SK-N-SH (cell line): ENCODE data around the gene SMAD3. TPM values are rescaled to one million over a fixed set of nuclear protein-coding genes. Genes with fewer than 3 reads are reported as not detected.
A peak's percentile ranks its signal among the peaks of the same experiment; 100 is the strongest.

Source experiments
- CTCF ChIA-PET: fragments of 300-600, 350-600 bp; formaldehyde crosslinking; extraction: SDS; loops from one replicate; lab custom pipeline; 2021; lab: Yijun Ruan, JAX
- POLR2A ChIA-PET: fragments of 350-600 bp; sonication (Branson Sonifier 250); formaldehyde crosslinking; extraction: SDS; loops from one replicate; lab custom pipeline; 2020; ENCODE audit warnings: antibody characterized with exemption, inconsistent platforms; lab: Yijun Ruan, JAX
- DNase-seq: peaks from one replicate; pipeline ENCODE4 v3.0.0; 2012
- H2AFZ ChIP-seq: fragments of 200-600 bp; sonication (generic); 2 replicates; pipeline ENCODE4 v1.8.1; 2016; ENCODE audit warnings: antibody characterized with exemption, mild to moderate bottlenecking, low read depth
- H3F3A ChIP-seq: fragments of 200-600 bp; sonication (generic); replicated peaks from 2 replicates; pipeline ENCODE3; 2016; ENCODE audit warnings: antibody characterized with exemption, mild to moderate bottlenecking; ENCODE audit not compliant: insufficient read depth
- H3K27ac ChIP-seq, 2 experiments: fragments of 200-500 bp in 1 of 2; fragments of 200-600 bp in 1 of 2; sonication (Bioruptor generic) in 1 of 2; sonication (generic), shearing (Covaris generic) in 1 of 2; 2 replicates each; pipeline versions ENCODE4 v1.5.1 to v1.6.1; 2014 to 2016; ENCODE audit warnings: low read depth in 2 of 2, inconsistent platforms in 1 of 2, low read length in 1 of 2, mild to moderate bottlenecking in 1 of 2, mixed read lengths in 1 of 2
- H3K27me3 ChIP-seq: fragments of 200-600 bp; sonication (generic), shearing (Covaris generic); 2 replicates; pipeline ENCODE4 v1.6.1; 2016; ENCODE audit warnings: mixed run types; ENCODE audit not compliant: insufficient read depth
- H3K36me3 ChIP-seq, 2 experiments: fragments of 200-500 bp in 1 of 2; fragments of 200-600 bp in 1 of 2; sonication (Bioruptor generic) in 1 of 2; sonication (generic) in 1 of 2; replicated peaks in 1 of 2; 2 replicates each; pipeline versions ENCODE3 to v1.5.1; 2014 to 2016; ENCODE audit warnings: low read length in 1 of 2, mild to moderate bottlenecking in 1 of 2; ENCODE audit not compliant: insufficient read depth in 2 of 2, control insufficient read depth in 1 of 2
- H3K4me1 ChIP-seq, 2 experiments: fragments of 200-500 bp in 1 of 2; fragments of 200-600 bp in 1 of 2; sonication (Bioruptor generic) in 1 of 2; sonication (generic), shearing (Covaris generic) in 1 of 2; 2 replicates each; pipeline versions ENCODE4 v1.5.1 to v1.6.1; 2014 to 2016; ENCODE audit warnings: low read depth in 1 of 2, low read length in 1 of 2, mixed run types in 1 of 2; ENCODE audit not compliant: insufficient read depth in 2 of 2, control insufficient read depth in 1 of 2
- H3K4me2 ChIP-seq: fragments of 200-600 bp; sonication (generic), shearing (Covaris generic); 2 replicates; pipeline ENCODE4 v1.6.1; 2017; ENCODE audit warnings: mixed run types
- H3K4me3 ChIP-seq, 2 experiments: fragments of 200-500 bp in 1 of 2; fragments of 200-600 bp in 1 of 2; sonication (Bioruptor generic) in 1 of 2; sonication (generic), shearing (Covaris generic) in 1 of 2; 2 replicates each; pipeline versions ENCODE4 v1.5.1 to v1.8.1; 2014 to 2016; ENCODE audit warnings: low read depth in 2 of 2, inconsistent platforms in 1 of 2, low read length in 1 of 2, mild to moderate bottlenecking in 1 of 2, mixed read lengths in 1 of 2, moderate library complexity in 1 of 2
- H3K79me2 ChIP-seq: fragments of 200-600 bp; sonication (generic); 2 replicates; pipeline ENCODE4 v1.8.1; 2017; ENCODE audit warnings: mild to moderate bottlenecking; ENCODE audit not compliant: insufficient read depth
- H3K9ac ChIP-seq: fragments of 200-600 bp; sonication (generic); 2 replicates; pipeline ENCODE4 v1.6.1; 2017; ENCODE audit warnings: mixed run types
- H3K9me2 ChIP-seq: fragments of 200-600 bp; sonication (generic); 2 replicates; pipeline ENCODE4 v1.6.1; 2017; ENCODE audit warnings: mixed run types
- H3K9me3 ChIP-seq: fragments of 200-600 bp; sonication (generic); 2 replicates; pipeline ENCODE4 v1.6.1; 2017; ENCODE audit warnings: mixed run types, mild to moderate bottlenecking, moderate library complexity
- H4K20me1 ChIP-seq: fragments of 200-600 bp; sonication (generic); 2 replicates; pipeline ENCODE4 v1.6.1; 2017; ENCODE audit warnings: mild to moderate bottlenecking, mixed run types; ENCODE audit not compliant: insufficient read depth
- ELF1 ChIP-seq: IDR thresholded peaks from 2 replicates; pipeline ENCODE4 v1.4.0; 2012
- EP300 ChIP-seq, 2 experiments: IDR thresholded peaks; 2 replicates each; pipeline versions ENCODE4 v1.4.0 to v1.6.1; 2012; ENCODE audit warnings: borderline replicate concordance in 1 of 2, low read depth in 1 of 2, low read length in 1 of 2
- FOSL2 ChIP-seq: IDR thresholded peaks from 2 replicates; pipeline ENCODE4 v1.4.0; 2012; ENCODE audit warnings: low read depth, mild to moderate bottlenecking, moderate library complexity, borderline replicate concordance
- GABPA ChIP-seq: IDR thresholded peaks from 2 replicates; pipeline ENCODE4 v1.4.0; 2012; ENCODE audit warnings: low read depth, mild to moderate bottlenecking
- JUND ChIP-seq: IDR thresholded peaks from 2 replicates; pipeline ENCODE4 v1.4.0; 2012
- MEF2A ChIP-seq: IDR thresholded peaks from 2 replicates; pipeline ENCODE4 v1.4.0; 2012; ENCODE audit warnings: low read depth, borderline replicate concordance
- MXI1 ChIP-seq: IDR thresholded peaks from 2 replicates; pipeline ENCODE4 v1.6.1; 2012; ENCODE audit warnings: mild to moderate bottlenecking, low read depth, low read length, improper control_type of control experiment
- RCOR1 ChIP-seq: fragments of 150-350 bp; IDR thresholded peaks from 2 replicates; pipeline ENCODE4 v1.6.1; 2017; ENCODE audit warnings: antibody characterized with exemption, low read length
- RFX5 ChIP-seq: IDR thresholded peaks from 2 replicates; pipeline ENCODE4 v1.6.1; 2012; ENCODE audit warnings: mild to moderate bottlenecking, improper control_type of control experiment, low read length
- RXRA ChIP-seq: IDR thresholded peaks from 2 replicates; pipeline ENCODE4 v1.4.0; 2012; ENCODE audit warnings: low read depth, mild to moderate bottlenecking, borderline replicate concordance
- SIN3A ChIP-seq: IDR thresholded peaks from 2 replicates; pipeline ENCODE4 v1.6.1; 2012; ENCODE audit warnings: low read depth, mild to moderate bottlenecking, low read length, moderate library complexity, borderline replicate concordance
- TAF1 ChIP-seq: IDR thresholded peaks from 2 replicates; pipeline ENCODE4 v1.6.1; 2012; ENCODE audit warnings: low read depth, mild to moderate bottlenecking, low read length, moderate library complexity, borderline replicate concordance
- TCF12 ChIP-seq: IDR thresholded peaks from 2 replicates; pipeline ENCODE4 v1.4.0; 2012
- TEAD4 ChIP-seq: IDR thresholded peaks from 2 replicates; pipeline ENCODE4 v1.4.0; 2012; ENCODE audit warnings: mild to moderate bottlenecking, borderline replicate concordance; ENCODE audit not compliant: insufficient read depth
- WGBS: methylation state at CpG from one replicate; pipeline ENCODE4 v1.1.6; 2017; ENCODE audit warnings: low lambda C conversion rate; 5-methylcytosine and 5-hydroxymethylcytosine counted together
- polyA plus RNA-seq, 3 experiments: library from polyadenylated mRNA; depleted of rRNA; stranded (reverse); fragments of >200 nt; gene quantifications; 2 replicates each; pipeline ENCODE4 v1.2.3, GENCODE V29; 2012
- TF ChIP-seq, protein P1 (sequence below): IDR thresholded peaks from 2 replicates; pipeline ENCODE4 v1.4.0; 2012; ENCODE audit warnings: low read depth, borderline replicate concordance
- TF ChIP-seq, protein P2 (sequence below): fragments of 200-600 bp; sonication (generic); IDR thresholded peaks from 2 replicates; pipeline ENCODE4 v1.6.1; 2017; ENCODE audit warnings: antibody characterized with exemption, mild to moderate bottlenecking, moderate library complexity
- TF ChIP-seq, protein P3 (sequence below): IDR thresholded peaks from 2 replicates; pipeline ENCODE4 v1.6.1; 2012; ENCODE audit warnings: mild to moderate bottlenecking, low read depth, low read length, moderate library complexity

The SMAD3 gene
- polyA plus RNA-seq, 1 of the 3 experiments (the other 2 are of a cell fraction) = 19.5 TPM

DNA sequence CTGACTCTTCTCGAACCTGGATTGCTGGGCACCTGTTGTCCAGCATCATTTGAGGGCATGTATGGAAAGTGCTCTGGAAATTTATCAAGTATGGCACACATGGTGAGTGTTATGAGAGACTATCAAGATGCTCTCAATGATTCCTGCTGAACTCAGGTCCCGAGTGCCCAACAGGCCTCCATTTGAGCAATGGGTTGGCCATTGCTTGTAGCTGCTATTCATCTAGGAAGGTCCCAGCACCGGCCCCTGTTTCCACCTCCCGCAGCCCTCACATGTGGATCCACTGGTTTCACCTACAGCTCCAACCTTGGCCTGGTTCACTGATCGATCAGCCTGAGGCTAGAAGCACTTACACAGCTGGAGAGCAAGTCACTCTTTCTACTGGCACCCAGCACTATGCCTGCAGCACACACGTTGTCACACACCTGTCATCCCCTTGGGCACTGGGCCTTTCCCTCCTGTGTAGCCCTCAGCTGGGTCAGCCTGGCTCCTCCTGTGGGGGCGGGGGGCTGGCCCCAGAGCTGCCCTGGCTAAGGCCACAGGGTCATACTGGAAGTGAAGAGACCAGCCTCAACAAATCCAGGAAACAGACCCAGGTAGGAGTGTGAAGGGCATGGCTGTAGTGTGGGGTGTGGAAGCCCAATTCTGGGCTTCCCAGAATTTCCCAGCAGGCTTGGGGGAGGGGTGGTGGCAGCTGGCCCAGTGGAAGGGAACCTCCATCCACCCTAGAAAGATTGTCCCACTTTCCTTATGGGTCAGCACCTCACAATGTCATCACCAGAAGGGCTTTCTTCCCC, 41.7 kb upstream of the SMAD3 start:
- Histone ChIP-seq H2AFZ (no peak overlapping the region), H3K9me3 (no peaks in the 10 kb centered on the region), H3K27me3 (no peaks in the 10 kb centered on the region), H3K36me3 (no peaks in the 10 kb centered on the region), H4K20me1 (no peaks in the 10 kb centered on the region), H3K4me1 (peaks cover 24 to 36% of the 10 kb centered on the region in 2 experiments), H3K9ac (no peak overlapping the region; the same call in 1 of the 2 replicates), H3K79me2 (no peaks in the 10 kb centered on the region), H3K4me2 (peak overlapping the region; percentile 70), H3K9me2 (no peaks in the 10 kb centered on the region), H3K4me3 (no peak overlapping the region; a peak in 1 of 4 replicates), H3F3A (peaks cover 47% of the 10 kb centered on the region), H3K27ac (peak overlapping the region; percentile 91 to 93)
- POLR2A ChIA-PET = no interaction called here
- CTCF ChIA-PET = interaction anchor here (0.8 to 1.0 kb wide), 2 partner anchors 14 to 18 kb away, joined by 3 read pairs; no protein-coding TSS in a partner anchor
- WGBS = 91% methylated on average over 6 of the region's 7 CpGs
- TF ChIP-seq TEAD4 = no peak
- no peak for TF ChIP-seq EP300 (IDR thresholded peaks at IDR 0.05; ENCODE audit: borderline replicate concordance in 1 of 2, low read depth in 1 of 2, low read length in 1 of 2)
- no peak for TF ChIP-seq TCF12
- DNase-seq = no peak

DNA sequence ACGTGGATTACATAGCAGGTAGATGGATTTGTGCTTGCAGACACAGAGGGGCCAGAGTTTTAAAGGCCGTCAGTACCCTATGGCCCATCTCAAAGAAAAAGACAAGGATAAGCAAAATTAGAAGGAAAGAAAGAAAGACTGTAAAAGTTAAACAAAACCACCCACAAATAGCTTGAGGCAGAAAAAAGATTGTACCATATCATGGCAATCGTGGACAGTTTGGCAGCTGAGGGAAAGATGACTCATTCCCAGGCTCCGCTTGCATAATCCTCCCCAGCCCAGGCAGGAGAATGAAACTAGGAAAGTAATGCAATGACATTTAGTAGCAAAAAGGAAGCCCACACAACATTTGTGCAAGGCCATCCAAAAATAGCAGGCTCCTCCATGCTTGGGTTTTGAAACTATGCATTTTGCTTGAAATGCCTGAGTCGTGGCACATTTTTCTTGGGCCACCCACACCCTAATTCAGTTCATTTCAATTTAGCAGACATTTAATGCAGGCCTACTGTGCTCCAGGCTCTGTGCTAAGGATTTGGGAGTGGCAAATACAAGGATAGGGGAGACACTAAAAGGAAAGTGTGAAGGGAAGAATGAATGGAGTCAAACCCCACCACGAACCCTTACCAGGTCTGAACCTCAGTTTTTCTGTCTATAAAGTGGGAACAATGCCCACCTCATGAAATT, 40.9 kb upstream of the SMAD3 start:
- Histone ChIP-seq H3K4me1 (peaks cover 24 to 36% of the 10 kb centered on the region in 2 experiments), H2AFZ (no peak overlapping the region), H4K20me1 (no peaks in the 10 kb centered on the region), H3K4me3 (no peak overlapping the region; a peak in 1 of 4 replicates), H3K27ac (peak overlapping the region; percentile 91 to 93), H3K36me3 (no peaks in the 10 kb centered on the region), H3K9me3 (no peaks in the 10 kb centered on the region), H3K79me2 (no peaks in the 10 kb centered on the region), H3F3A (peaks cover 47% of the 10 kb centered on the region), H3K9ac (peak overlapping the region; percentile 52; the same call in 1 of the 2 replicates), H3K4me2 (peak overlapping the region; percentile 70), H3K27me3 (no peaks in the 10 kb centered on the region), H3K9me2 (no peaks in the 10 kb centered on the region)
- DNase-seq = peak; percentile 51
- 21% methylated on average over 6 of the region's 6 CpGs for WGBS
- CTCF ChIA-PET = interaction anchor here (0.5 to 1.0 kb wide), 3 partner anchors 13 to 227 kb away, joined by 3 read pairs; no protein-coding TSS in a partner anchor
- POLR2A ChIA-PET = no interaction called here
- peak; percentile 55; the same call in 1 of the 2 replicates for TF ChIP-seq RCOR1
- no peak for TF ChIP-seq TAF1
- no peak for TF ChIP-seq GABPA
- TF ChIP-seq, protein P1, sequence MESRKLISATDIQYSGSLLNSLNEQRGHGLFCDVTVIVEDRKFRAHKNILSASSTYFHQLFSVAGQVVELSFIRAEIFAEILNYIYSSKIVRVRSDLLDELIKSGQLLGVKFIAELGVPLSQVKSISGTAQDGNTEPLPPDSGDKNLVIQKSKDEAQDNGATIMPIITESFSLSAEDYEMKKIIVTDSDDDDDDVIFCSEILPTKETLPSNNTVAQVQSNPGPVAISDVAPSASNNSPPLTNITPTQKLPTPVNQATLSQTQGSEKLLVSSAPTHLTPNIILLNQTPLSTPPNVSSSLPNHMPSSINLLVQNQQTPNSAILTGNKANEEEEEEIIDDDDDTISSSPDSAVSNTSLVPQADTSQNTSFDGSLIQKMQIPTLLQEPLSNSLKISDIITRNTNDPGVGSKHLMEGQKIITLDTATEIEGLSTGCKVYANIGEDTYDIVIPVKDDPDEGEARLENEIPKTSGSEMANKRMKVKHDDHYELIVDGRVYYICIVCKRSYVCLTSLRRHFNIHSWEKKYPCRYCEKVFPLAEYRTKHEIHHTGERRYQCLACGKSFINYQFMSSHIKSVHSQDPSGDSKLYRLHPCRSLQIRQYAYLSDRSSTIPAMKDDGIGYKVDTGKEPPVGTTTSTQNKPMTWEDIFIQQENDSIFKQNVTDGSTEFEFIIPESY = no peak
- TF ChIP-seq, protein P2, sequence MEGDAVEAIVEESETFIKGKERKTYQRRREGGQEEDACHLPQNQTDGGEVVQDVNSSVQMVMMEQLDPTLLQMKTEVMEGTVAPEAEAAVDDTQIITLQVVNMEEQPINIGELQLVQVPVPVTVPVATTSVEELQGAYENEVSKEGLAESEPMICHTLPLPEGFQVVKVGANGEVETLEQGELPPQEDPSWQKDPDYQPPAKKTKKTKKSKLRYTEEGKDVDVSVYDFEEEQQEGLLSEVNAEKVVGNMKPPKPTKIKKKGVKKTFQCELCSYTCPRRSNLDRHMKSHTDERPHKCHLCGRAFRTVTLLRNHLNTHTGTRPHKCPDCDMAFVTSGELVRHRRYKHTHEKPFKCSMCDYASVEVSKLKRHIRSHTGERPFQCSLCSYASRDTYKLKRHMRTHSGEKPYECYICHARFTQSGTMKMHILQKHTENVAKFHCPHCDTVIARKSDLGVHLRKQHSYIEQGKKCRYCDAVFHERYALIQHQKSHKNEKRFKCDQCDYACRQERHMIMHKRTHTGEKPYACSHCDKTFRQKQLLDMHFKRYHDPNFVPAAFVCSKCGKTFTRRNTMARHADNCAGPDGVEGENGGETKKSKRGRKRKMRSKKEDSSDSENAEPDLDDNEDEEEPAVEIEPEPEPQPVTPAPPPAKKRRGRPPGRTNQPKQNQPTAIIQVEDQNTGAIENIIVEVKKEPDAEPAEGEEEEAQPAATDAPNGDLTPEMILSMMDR = no peak
- TF ChIP-seq, protein P3, sequence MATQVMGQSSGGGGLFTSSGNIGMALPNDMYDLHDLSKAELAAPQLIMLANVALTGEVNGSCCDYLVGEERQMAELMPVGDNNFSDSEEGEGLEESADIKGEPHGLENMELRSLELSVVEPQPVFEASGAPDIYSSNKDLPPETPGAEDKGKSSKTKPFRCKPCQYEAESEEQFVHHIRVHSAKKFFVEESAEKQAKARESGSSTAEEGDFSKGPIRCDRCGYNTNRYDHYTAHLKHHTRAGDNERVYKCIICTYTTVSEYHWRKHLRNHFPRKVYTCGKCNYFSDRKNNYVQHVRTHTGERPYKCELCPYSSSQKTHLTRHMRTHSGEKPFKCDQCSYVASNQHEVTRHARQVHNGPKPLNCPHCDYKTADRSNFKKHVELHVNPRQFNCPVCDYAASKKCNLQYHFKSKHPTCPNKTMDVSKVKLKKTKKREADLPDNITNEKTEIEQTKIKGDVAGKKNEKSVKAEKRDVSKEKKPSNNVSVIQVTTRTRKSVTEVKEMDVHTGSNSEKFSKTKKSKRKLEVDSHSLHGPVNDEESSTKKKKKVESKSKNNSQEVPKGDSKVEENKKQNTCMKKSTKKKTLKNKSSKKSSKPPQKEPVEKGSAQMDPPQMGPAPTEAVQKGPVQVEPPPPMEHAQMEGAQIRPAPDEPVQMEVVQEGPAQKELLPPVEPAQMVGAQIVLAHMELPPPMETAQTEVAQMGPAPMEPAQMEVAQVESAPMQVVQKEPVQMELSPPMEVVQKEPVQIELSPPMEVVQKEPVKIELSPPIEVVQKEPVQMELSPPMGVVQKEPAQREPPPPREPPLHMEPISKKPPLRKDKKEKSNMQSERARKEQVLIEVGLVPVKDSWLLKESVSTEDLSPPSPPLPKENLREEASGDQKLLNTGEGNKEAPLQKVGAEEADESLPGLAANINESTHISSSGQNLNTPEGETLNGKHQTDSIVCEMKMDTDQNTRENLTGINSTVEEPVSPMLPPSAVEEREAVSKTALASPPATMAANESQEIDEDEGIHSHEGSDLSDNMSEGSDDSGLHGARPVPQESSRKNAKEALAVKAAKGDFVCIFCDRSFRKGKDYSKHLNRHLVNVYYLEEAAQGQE = peak; percentile 65; the same call in 1 of the 2 replicates
- peak; percentile 66; the same call in 1 of the 2 replicates for TF ChIP-seq RXRA
- TF ChIP-seq MEF2A = peak; percentile 89; the same call in 1 of the 2 replicates
- TF ChIP-seq FOSL2 = peak; percentile 96
- peak; percentile 83 for TF ChIP-seq SIN3A
- TF ChIP-seq EP300 (IDR thresholded peaks at IDR 0.05; ENCODE audit: borderline replicate concordance in 1 of 2, low read depth in 1 of 2, low read length in 1 of 2) = peak; percentile 56 to 85; a peak in 3 of 4 replicates
- TF ChIP-seq MXI1 = no peak
- TF ChIP-seq JUND = peak; percentile 96
- TF ChIP-seq TEAD4 = 0 out of 2 replicates have a peak, but pooled peaks have one; percentile 38
- TF ChIP-seq ELF1 = no peak
- no peak for TF ChIP-seq RFX5
